Left colon (tissue), 2 donors: Measurements from ENCODE around the gene TDG. TPM values are rescaled to one million over a fixed set of nuclear protein-coding genes. Genes with fewer than 3 reads are reported as not detected.
"Not testable (repeated sequence)": the region's sequence is repeated elsewhere in the genome, so short reads cannot be mapped to it uniquely, and the experiment has no call there.

Experiments
- ATAC-seq: fragments of 200-7000 bp; cut with Tn5 transposase; one replicate; pipeline ENCODE4 v1.9.1; 2020; ENCODE audit warnings: mild to moderate bottlenecking, moderate library complexity
- DNase-seq, 2 donors: peaks; one replicate each; pipeline ENCODE4 v3.0.0-alpha.2; 2020
- intact Hi-C, 2 donors: fragments of 100-400 bp; cut with DNase I in 1 of 2; cut with micrococcal nuclease in 1 of 2; formaldehyde crosslinking; loops; one replicate each; pipeline versions ENCODE4 v1.11.2 to v1.14.0; 2022; cut with DNase I, micrococcal nuclease
- total RNA-seq, 2 donors: library from RNA; stranded (reverse); fragmentation: NEBNext Ultra II Directional; extraction: Animal tissue kit (Norgen Biotek cat#: 25700); gene quantifications; one replicate each; pipeline ENCODE4 v1.2.1, GENCODE V29; 2021
- donor health status: DM: no; HTN: no; CAD: no.
- donor health status: DM: yes; HTN: yes; CAD: no.

Gene TDG
- total RNA-seq, 2 donors from 2014 or later: 22.7 to 31.6 TPM

GRCh38 chr12:104003596-104003995, 37.9 kb downstream of the TDG start:
- DNase-seq (no peak), ATAC-seq (no peak)
- intact Hi-C loops: no loop called here

- no peak for ATAC-seq
- DNase-seq: no peak
- intact Hi-C loops: no loop called here
Measured at GRCh38 chr12:104006929-104007328, 41.3 kb downstream of the TDG start.

GRCh38 chr12:104010121-104010520, 44.4 kb downstream of the TDG start:
- DNase-seq (no peak), ATAC-seq (no peak)
- intact Hi-C loops: no loop called here

- intact Hi-C loops: no loop called here
- ATAC-seq (no peak), DNase-seq (no peak)
Measured at GRCh38 chr12:104010606-104011169, 45.0 kb downstream of the TDG start.

- intact Hi-C loops: no loop called here
- DNase-seq: no peak
- no peak for ATAC-seq
Measured at GRCh38 chr12:104011253-104011652, 45.6 kb downstream of the TDG start.

- ATAC-seq (no peak), DNase-seq (no peak)
- intact Hi-C loops: no loop called here
Measured at GRCh38 chr12:104012331-104012730, 46.7 kb downstream of the TDG start.

GRCh38 chr12:104021862-104022261, 56.2 kb downstream of the TDG start:
- DNase-seq, intact Hi-C loops, ATAC-seq: not testable (repeated sequence)

- intact Hi-C loops: no loop called here
- DNase-seq (no peak), ATAC-seq (no peak)
Measured at GRCh38 chr12:104022786-104023185, 57.1 kb downstream of the TDG start.

- no peak for DNase-seq
- intact Hi-C loops: no loop called here
- no peak for ATAC-seq
Measured at GRCh38 chr12:104023710-104024109, 58.0 kb downstream of the TDG start.

GRCh38 chr12:104024348-104024747, 58.7 kb downstream of the TDG start:
- ATAC-seq: no peak
- DNase-seq: no peak
- intact Hi-C loops: no loop called here

- intact Hi-C loops: no loop called here
- no peak for DNase-seq
- ATAC-seq: no peak
Measured at GRCh38 chr12:104025771-104026170, 60.1 kb downstream of the TDG start.

- intact Hi-C loops: no loop called here
- DNase-seq (no peak), ATAC-seq (no peak)
Measured at GRCh38 chr12:104026841-104027599, 61.3 kb downstream of the TDG start.

GRCh38 chr12:104030596-104030995, 64.9 kb downstream of the TDG start:
- peak; percentile 42 for ATAC-seq
- DNase-seq, intact Hi-C loops: not testable (repeated sequence)

- DNase-seq, intact Hi-C loops, ATAC-seq: not testable (repeated sequence)
Measured at GRCh38 chr12:104036143-104036542, 70.5 kb downstream of the TDG start.

Other genes starting within 250 kb of the TDG start
- gene NT5DC3, start 124.6 kb upstream of the TDG start, total RNA-seq: 10 to 100 TPM; 14.4 to 24.0 TPM
- gene HSP90B1, start 35.5 kb upstream of the TDG start, total RNA-seq: 100 to 1,000 TPM; 440 to 482 TPM
- gene GLT8D2, start 84.3 kb downstream of the TDG start, total RNA-seq: 1 to 10 TPM; 1.9 to 5.0 TPM
- 10 to 100 TPM; 10.7 to 14.0 TPM for gene HCFC2, start 98.7 kb downstream of the TDG start, total RNA-seq
- gene NFYB, start 172.3 kb downstream of the TDG start, total RNA-seq: 10 to 100 TPM; 13.7 to 17.3 TPM
- gene TXNRD1, start 249.9 kb downstream of the TDG start, total RNA-seq: 10 to 100 TPM; 79.5 to 97.9 TPM